Activated CD4-positive, alpha-beta T cell treated with anti-CD3 and anti-CD28 coated beads, Interleukin-2, amount 50 U/mL, for 24 hours (primary cell): ENCODE measurements around the gene DIS3L2.

Experiments used
- DNase-seq, 2 donors: peaks; one replicate each; pipeline ENCODE4 v3.0.0-alpha.2; 2020; ENCODE audit warnings: low read depth in 1 of 2, low spot score in 1 of 2

DIS3L2 gene

DNA sequence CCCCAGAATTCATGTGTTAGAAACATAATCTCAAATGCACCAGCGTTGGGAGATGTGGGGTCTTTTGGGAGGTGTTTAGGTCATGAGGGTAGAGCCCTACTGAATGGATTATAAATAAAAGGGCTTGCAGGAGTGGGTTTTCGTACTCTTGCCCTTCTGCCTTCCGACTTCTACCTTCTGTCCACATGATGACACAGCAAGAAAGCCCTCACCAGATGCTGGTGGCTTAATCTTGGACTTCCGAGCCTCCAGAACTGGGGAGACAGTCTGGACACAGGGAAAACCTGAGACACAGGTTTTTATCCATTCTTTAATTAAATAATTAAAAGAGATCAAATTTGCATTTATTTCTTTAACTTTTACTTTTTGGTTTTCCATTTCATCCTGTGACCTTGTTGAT, 87.8 kb downstream of the DIS3L2 start:
- no peak for DNase-seq

DNA sequence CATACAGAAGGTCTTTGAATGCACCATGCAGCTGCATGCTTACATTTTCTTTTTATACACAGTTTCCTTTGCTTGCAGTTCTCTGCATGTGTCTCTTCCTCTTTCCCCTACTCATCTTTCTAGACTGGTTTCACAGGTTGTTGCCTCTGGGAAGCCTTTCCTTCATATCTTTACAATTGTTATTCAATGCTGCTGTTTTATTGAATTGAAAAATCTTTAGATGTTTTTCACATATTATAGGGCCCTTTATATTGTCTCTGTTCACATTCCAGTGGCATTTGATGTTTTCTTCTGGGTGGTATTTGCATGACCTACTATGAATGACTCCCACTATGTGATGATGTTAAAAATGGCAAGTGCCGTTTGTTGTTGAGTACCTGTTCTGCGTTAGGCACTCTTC, 91.1 kb downstream of the DIS3L2 start:
- no peak for DNase-seq

DNA sequence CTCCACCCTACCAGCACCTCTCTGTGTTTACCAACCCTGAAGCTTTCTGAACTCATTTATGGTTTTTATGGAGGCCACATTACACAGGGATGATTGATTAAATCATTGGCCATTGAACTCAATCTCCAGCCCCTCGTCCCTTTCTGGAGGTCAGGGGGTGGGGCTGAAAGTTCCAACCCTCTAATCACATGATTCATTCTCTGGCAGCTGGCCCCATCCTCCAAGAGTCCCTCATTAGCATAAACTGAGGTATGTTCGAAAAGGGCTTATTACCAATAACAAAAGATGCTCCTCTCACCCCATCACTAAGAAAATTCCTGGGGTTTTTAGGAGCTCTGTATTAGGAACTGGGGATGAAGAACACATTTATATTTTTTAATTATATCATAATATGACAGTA, 92.3 kb downstream of the DIS3L2 start:
- DNase-seq: no peak

DNA sequence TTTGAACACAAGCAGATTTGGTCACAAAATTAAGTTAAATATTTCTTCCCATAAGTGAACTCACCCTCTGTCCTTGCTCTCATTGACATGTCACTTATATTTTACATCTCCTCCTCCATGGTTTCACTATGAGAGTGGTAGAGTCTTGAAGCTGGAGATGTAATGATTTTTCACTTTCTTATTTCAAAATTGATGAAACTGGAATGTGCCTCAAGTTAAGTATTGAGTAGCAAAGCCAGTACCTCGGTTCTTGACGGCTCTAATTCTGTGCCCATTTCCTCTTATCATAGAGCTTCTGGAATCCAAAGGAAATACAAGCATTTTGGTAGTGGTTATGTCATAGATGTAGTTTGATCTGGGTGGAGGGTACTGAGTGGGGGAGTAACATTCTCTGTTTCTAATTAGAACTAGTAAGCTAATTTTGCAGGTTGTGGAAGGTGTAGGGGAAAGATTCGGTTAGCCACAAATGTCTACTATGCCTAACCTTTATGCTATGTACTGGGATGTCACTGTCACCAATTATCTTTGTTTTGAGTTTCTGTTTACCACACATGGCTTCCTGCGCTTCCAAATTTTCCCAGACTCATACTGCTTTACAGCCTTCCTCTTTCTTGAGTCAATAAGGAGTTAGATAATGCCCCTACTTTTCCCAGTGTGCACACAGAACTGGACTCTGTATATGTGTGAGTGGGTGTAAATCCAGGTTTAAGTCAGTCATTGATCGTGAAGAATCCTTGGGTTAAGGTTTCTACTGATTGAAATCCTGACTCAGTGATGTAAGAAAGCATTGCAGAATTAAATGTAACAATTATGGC, 96.8 kb downstream of the DIS3L2 start:
- no peak for DNase-seq

DNA sequence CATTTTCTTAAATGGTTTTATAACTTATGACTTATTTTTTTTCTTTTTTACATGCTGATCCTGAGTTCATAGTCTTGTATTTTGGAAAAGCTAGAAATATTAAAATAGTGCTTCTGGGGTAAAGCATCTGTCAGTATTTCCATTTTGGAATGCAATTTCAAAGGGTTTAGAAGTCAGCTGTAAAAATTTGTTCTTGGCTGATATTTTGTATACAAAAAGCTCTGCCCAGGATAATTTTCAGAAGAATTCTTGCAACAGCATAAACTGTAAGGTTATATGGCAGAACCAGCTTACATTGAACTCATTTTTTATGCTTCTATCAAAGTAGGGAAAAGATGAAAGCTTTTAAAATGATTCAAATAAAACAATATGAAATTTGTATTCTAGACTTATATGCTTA, 97.4 kb downstream of the DIS3L2 start:
- no peak for DNase-seq

DNA sequence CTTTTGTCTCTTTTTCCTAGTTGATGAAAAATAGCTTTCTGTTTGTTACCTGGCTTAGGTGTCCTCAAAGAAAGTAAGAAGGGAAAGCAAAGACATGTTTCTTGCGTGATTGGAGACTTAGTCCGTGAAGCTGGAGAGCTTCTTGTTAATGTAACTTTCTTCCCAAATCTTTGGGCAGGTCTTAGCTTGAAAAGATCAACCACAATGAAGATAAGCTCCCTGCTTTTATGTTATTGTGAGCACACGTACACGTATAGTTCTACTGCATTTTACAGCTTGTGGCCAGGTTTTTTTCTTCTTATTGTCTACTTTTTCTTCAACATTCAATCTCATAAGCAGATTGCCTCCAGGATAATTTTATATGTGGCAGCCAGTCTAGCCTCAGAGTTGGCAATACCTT, 99.8 kb downstream of the DIS3L2 start:
- no peak for DNase-seq

DNA sequence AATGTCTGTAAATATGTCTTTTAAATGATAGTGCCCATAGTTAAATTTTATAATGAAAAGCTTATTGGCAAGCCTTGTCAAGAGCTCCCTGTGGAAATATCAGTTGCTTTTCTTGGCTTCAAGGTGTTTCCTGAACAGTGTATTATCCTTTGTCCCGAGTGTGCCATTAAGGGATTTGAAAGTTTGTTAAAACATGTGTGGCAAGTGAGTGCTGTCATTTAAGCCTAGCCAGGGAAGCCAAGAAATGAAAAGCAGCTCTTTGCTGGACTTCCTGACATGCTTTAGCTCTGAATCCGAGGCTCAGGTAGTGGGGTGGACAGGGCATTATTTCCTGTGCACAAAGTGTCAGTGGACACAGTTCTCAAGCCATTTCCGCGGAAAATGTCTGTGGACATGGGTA, 111.5 kb downstream of the DIS3L2 start:
- DNase-seq: no peak

DNA sequence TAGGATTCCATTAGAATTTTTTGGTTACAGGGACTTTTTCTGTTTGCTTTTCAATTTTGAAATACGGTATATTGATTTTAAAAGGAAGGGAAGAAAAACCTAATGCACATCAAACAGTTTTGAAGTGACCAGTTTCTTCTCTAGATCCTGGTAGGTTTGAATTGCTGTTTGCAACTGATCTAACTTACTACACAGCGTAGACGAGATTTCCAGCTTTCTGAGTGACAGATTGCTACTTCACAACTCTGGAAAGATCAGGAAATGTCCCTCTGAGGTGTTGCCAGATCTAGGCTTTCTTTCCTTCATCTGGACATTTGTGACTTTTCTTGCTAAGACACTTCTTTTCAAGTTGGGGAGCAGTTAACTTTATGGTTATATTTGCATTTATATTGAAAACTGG, 112.2 kb downstream of the DIS3L2 start:
- no peak for DNase-seq

DNA sequence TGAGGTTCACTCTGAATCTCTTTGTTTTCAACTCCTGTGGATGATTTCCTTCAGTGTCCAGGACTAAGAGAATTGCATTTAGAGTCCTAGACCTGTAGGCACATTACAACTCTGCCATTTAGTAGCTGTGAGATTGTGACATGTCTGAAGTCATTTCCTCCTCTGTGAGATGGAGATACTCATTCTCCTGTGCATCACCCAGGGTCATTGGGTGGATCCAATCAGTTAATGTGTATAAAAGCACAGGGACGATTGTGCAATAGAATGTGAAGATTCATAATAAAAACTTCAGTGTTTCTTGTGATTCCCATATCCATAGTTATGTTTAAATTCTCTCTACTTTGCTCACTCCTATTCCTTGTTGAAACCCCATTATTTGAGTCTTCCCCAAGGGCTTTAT, 113.6 kb downstream of the DIS3L2 start:
- no peak for DNase-seq

DNA sequence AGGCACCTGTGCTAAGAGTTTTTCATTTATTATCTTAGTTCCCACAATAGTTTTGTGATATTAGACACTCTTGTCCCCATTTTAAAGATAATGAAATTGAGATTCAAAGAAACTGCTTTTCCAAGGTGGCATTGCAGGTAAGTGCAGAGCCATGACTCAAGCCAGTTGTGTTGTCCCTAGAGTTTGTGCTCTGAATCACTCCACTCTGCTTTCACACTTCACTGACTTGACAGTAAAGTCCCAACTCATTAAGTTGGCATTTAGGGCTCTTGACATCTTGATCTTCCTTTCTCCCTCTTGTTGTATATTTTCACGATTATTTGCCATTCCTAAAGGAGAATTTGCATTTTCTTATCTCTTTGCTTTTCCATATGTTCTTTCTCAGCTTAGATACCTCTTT, 114.3 kb downstream of the DIS3L2 start:
- no peak for DNase-seq

DNA sequence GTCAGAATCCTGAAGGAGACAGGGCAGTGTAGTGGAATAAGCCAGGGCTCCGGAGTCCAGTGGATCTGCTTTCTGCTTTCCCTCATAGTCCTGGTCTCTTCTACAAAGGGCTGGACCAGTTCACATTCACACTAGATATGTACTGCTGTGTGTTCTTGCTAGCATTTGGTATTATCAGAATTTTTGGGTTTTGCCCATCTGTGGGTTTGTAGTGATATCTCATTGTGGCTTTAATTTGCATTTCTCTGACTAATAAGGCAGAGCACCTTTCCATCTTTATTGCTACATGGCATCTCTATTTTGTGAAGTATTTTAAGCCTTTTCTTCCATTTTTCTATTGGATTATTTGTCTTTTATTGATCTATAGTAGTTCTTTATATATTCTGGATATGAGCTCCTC, 114.8 kb downstream of the DIS3L2 start:
- DNase-seq: no peak

DNA sequence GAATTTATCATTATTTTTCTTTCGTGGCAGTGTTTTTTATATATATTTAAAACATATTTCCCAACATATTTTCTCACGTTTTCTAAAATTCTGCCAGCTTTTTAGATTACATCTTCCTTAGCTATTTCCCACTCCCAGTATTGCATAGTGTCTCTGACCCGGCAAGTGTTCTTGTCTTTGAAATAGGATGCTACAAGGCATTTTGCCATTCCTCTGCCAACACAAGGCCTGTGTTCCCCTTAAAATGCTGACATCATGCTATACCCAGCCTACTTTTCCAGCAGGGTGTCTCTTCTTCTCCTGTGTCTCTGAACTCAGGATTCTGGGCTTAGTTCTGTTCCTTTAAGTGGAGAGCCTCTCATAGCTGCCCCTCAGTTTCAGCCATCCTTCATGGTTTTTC, 115.2 kb downstream of the DIS3L2 start:
- no peak for DNase-seq

DNA sequence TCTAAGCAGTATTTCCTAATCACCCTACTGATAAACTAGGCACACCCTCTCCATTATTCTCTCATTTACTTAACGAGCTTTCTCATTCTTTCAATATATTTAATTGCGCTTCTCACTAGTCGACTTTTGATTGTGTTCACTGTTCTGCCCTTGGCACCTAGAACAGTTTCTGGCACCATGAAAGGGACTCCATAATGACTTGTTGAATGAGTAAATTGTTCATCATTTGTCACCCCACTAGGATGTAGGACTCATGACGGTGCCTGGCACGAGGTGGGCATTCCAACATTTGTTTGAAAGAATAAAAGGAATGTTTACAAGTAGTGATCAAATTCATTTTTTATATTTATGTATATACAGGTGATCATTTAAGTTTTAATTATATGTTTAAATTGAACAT, 123.7 kb downstream of the DIS3L2 start:
- no peak for DNase-seq

DNA sequence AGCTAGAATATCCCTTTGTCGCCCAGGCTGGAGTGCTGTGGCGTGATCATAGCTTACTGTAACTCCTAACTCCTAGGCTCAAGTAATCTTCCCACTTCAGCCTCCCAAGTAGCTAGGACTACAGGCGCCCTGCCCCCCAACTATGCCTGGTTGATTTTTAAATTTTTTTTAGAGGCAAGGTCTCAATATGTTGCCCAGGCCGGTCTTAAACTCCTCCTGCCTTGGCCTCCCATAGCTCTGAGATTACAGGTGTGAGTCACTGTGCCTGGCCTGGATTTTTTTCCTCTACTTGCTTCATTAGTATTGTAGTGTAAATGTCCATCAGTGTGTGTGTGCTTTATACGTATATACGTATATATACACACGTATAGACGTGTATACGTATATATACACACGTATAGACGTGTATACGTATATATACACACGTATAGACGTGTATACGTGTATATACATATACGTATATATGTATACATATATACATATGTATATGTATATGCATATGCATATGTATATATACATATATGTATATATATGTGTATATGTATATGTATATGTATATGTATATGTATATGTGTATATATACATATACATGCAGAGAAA, 124.4 kb downstream of the DIS3L2 start:
- DNase-seq: no peak

DNA sequence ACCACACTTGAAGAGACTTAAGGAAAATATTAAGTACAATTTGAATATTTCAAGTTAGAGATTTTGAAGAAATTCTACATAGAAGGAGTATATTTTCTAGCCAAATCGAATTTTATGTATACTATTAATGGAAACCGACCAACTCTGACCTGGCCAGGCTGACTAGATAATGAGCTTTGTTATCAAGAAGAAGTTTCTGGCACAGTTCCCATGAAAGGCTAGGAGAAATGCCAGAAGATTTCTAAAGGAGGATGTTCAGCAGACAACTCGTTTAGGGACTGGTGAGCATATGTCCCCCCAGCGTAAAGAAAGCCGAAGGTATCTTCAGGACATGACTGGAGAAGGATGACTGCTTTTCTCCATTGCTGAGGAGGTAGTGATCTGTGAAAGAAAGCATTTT, 127.3 kb downstream of the DIS3L2 start:
- no peak for DNase-seq

DNA sequence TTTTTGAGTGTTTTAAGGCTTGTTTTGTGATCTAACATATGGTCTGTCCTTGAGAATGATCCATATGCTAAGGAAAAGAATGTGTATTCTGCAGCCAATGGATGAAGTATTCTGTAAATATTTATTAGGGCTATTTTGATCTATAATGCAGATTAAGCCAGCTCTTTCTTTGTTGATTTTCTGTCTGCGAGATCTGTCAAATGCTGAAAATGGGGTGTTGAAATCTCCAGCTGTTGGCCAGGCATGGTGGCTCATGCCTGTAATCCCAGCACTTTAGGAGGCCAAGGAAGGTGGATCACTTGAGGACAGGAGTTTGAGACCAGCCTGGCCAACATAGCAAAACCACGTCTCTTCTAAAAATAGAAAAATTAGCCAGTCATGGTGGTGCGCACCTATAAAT, 132.7 kb downstream of the DIS3L2 start:
- DNase-seq: no peak

DNA sequence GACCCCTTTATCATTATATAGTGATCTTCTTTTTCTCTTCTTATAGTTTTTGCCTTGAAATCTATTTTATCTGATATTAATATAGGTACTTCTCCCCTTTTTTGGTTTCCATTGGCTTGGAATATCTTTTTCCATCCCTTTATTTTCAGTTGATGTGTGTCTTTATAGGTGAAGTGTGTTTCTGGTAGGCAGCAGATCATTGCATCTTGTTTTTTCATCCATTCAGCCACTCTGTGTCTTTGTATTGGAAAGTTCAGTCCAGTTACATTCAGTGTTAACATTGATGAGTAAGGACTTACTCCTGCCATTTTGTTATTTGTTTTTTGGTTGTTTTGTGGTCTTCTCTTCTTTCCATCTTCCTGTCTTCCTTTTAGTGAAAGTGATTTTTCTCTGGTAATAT, 133.4 kb downstream of the DIS3L2 start:
- no peak for DNase-seq

DNA sequence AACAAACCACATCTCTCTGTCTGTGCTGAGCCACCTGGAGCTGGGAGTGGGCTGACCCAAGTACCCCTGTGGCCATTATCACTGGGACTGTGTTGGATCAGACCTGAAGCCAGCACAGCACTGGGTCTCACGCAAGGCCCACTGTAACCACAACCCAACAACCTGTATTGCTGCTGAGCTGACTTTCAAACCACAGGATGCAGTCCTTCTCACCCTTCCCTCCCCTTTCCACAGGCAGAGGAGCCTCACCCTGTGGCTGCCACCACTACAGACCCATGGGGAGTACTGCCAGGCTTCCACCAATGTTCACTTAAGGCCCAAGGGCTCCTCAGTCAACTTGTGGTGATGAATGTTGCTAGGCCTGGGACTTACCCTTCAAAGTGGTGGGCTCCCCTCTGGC, 135.7 kb downstream of the DIS3L2 start:
- no peak for DNase-seq

DNA sequence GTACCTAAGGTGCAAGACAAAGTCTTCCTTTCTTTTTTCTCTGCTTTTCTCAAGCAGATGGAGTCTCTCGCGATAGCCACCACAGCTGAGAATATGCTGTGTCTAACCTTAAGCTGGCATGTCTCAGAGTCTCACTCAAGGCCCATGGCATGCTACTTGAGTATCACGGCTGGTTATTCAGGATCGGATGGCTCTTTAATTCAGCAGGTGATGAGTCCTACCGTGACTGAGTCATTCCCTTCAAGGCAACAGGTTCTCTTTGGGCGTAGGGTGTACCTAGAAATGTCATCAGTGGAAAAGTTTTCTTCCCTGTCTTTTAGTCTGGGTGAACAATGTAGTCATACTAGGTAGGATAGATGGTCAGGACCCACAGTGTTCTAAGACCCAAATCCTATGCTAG, 136.2 kb downstream of the DIS3L2 start:
- no peak for DNase-seq

DNA sequence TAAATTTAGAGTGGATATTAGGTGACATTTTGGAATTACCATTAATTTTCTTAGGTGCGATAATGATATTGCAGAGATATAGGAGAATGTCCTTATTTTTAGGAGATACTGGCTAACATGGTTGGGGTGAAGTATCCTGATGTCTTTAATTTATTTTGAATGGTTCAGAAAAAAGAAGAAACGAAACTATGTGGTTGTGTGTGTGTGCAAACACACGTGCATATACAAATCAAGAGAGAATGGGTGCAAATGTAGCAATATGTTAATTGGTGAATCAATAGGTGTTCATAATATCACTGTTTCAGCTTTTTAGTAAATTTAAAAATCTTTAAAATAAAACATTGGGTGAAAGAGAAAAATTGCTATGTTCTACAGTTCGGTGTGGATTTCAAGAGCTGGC, 140.9 kb downstream of the DIS3L2 start:
- DNase-seq: no peak

DNA sequence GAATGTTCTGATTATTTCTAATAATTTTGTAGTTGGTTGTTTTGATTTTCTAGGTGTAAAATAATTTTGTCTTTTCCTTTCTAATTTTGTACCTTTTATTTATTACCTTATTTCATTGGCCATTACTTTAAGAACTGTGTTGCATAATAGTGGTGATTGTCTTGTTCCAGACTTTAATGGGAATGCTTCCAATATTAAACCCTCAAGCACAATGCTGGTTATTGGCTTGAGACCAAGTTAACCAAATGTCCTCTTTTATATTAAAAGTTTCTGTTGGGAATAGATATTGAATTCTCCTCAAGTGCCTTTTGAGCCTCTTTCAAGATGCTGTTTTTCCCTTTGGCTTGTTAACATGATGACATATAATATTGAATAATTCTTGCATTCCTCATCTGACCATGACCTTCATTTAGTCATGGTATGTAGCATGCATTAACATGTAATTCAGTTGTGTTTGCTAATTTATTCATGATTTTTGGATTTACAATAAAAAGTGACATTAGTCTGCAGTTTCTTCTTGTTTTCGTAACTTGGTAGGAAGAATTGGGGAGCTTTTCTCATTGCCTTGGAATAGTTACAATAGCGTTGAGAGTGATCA, 141.7 kb downstream of the DIS3L2 start:
- no peak for DNase-seq

DNA sequence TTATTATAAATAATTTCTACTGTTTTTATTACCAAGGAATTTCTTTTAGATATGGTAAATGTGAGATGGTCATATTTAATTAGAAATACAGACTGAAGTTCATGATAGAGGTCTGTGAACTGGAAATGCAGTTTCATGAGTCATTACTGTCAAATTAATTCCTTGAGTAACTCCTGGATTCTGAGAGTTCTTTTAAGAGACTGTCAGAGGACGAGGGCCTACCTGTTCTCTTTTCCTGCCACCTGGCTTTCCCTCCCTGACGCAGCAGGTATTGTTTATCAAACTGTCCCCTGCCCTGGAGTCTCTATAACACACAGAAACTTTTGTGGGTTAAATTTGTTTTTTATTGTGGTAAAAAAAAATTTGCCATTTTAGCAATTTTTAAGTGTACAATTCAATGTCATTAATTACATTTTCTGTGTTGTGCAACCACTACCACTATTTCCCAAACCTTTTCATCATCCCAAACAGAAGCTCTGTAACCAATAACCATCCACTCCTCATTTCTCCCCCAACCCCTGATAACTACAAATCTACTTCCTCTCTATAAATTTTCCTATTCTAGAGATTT, 142.6 kb downstream of the DIS3L2 start:
- no peak for DNase-seq
